Vagina (tissue), 2 donors: ENCODE measurements around the gene RPP14. TPM values are rescaled to one million over a fixed set of nuclear protein-coding genes. Genes with fewer than 3 reads are reported as not detected.

ENCODE experiments used
- DNase-seq, 2 donors: peaks; one replicate each; pipeline ENCODE4 v3.0.0-alpha.2; 2017; ENCODE audit errors: extremely low spot score in 2 of 2
- H3K27ac ChIP-seq: fragments of 200-600 bp; sonication (generic); one replicate; pipeline ENCODE4 v1.5.1; 2019
- H3K27me3 ChIP-seq: fragments of 200-600 bp; sonication (generic); one replicate; pipeline ENCODE4 v1.5.1; 2019
- H3K36me3 ChIP-seq, 2 donors: fragments of 200-600 bp; sonication (generic); one replicate each; pipeline ENCODE4 v1.5.1; 2017 to 2019
- H3K4me1 ChIP-seq: fragments of 200-600 bp; sonication (generic); one replicate; pipeline ENCODE4 v1.5.1; 2019
- H3K4me3 ChIP-seq, 2 donors: fragments of 200-600 bp; sonication (generic); 1 replicate in 1 of 2; 2 replicates in 1 of 2; pipeline ENCODE4 v1.5.1; 2016 to 2019
- H3K9me3 ChIP-seq: fragments of 200-600 bp; sonication (generic); one replicate; pipeline ENCODE4 v1.5.1; 2019
- POLR2A ChIP-seq, 2 donors: fragments of 450-650 bp; IDR thresholded peaks; one replicate each; pipeline ENCODE4 v1.6.1; 2017; ENCODE audit warnings: antibody characterized with exemption in 2 of 2, mild to moderate bottlenecking in 2 of 2, moderate library complexity in 2 of 2
- POLR2AphosphoS5 ChIP-seq, 2 donors: sonication (generic); formaldehyde crosslinking; IDR thresholded peaks; one replicate each; pipeline ENCODE4 v1.9.0; 2017; ENCODE audit warnings: antibody characterized with exemption in 2 of 2, mild to moderate bottlenecking in 2 of 2, low read depth in 1 of 2; ENCODE audit not compliant: insufficient read depth in 1 of 2
- intact Hi-C: fragments of 100-400 bp; cut with DNase I; formaldehyde crosslinking; loops from one replicate; pipeline ENCODE4 v1.15.1; 2023
- total RNA-seq: library from RNA; depleted of rRNA; stranded (reverse); fragments of >200 nt; gene quantifications from one replicate; pipeline ENCODE4 v1.2.3, GENCODE V29; 2016
- TF ChIP-seq, protein P1 (sequence below), 3 experiments: fragments of 450-650 bp in 2 of 3; fragments of 200-600 bp in 1 of 3; sonication (generic) in 1 of 3; IDR thresholded peaks; one replicate each; pipeline ENCODE4 v1.5.1; 2017 to 2019; ENCODE audit warnings: antibody characterized with exemption in 3 of 3, mild to moderate bottlenecking in 2 of 3, moderate library complexity in 2 of 3

Gene RPP14
- total RNA-seq, 1 donor from 2014 or later = 16.9 TPM

DNA sequence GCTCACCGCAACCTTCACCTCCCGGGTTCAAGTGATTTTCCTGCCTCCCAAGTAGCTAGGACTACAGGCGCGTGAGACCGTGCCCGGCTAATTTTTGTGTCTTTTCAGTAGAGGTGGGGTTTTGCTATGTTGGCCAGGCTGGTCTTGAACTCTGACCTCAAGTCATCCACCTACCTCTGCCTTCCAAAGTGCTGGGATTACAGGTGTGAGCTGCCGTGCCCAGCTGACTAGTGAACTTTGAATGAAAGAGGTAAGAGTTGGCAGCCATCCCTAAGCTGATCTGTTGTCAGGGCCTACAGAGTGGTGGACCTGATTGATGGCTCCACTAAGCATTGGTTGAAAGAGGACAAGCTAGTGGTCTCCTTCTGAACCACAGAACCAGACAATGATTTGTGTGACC lies 41.9 kb downstream of the RPP14 start:
- no peak overlapping the region for H3K4me3 ChIP-seq
- no peaks in the 10 kb centered on the region for H3K27me3 ChIP-seq
- DNase-seq = no peak
- no peak overlapping the region for H3K27ac ChIP-seq
- H3K4me1 ChIP-seq = peaks cover 68% of the 10 kb centered on the region
- intact Hi-C loops = no loop called here
- TF ChIP-seq, protein P1, sequence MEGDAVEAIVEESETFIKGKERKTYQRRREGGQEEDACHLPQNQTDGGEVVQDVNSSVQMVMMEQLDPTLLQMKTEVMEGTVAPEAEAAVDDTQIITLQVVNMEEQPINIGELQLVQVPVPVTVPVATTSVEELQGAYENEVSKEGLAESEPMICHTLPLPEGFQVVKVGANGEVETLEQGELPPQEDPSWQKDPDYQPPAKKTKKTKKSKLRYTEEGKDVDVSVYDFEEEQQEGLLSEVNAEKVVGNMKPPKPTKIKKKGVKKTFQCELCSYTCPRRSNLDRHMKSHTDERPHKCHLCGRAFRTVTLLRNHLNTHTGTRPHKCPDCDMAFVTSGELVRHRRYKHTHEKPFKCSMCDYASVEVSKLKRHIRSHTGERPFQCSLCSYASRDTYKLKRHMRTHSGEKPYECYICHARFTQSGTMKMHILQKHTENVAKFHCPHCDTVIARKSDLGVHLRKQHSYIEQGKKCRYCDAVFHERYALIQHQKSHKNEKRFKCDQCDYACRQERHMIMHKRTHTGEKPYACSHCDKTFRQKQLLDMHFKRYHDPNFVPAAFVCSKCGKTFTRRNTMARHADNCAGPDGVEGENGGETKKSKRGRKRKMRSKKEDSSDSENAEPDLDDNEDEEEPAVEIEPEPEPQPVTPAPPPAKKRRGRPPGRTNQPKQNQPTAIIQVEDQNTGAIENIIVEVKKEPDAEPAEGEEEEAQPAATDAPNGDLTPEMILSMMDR (IDR thresholded peaks at IDR 0.05) = no peak
- TF ChIP-seq POLR2AphosphoS5 (IDR thresholded peaks at IDR 0.05; ENCODE audit: insufficient read depth in 1 of 2, low read depth in 1 of 2) (no peak), POLR2A (IDR thresholded peaks at IDR 0.05) (no peak)
- no peaks in the 10 kb centered on the region for H3K9me3 ChIP-seq
- H3K36me3 ChIP-seq = no peaks in the 10 kb centered on the region

DNA sequence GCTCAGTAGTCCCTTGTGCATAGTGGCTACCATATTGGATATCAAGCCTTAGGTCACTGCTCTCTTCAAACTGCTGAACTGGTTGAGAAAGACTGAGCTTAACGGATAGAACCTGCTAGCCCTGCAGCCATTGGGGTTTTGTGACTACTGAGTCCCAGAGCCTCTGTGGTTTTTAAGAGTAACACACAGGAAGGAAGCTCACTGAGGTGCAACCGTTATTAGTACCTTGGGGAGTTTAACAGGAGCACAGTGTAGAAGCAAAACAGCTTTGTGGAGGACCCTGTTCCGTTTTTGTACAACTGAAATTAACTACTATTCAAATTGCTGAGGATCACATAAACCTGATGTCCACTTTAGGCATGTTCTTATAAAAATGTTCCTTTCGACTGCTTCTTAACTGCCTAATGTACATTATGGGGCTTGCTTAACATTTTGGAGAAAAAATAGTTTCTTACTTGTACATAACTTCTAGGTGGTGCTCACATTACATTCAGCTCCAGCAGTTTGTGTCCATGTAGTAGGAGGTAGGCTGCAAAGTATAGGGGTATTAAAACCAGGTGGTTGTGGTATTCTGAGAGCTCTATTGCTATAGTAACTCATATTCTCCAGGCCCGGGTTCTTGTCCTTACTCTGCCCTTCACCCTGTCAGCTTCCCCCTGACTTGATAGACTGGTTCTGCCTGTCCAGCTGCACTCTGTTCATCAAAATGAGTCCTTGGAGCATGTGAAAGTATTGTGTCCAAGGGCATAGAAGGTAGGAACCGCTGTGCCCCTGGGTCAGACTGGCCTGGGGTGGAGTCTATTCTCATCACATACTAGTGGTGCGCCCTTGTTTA lies 44.0 kb downstream of the RPP14 start:
- no peaks in the 10 kb centered on the region for H3K9me3 ChIP-seq
- no peak for DNase-seq
- H3K27me3 ChIP-seq = no peaks in the 10 kb centered on the region
- no peak overlapping the region for H3K27ac ChIP-seq
- H3K4me1 ChIP-seq = peaks cover 51% of the 10 kb centered on the region
- no peaks in the 10 kb centered on the region for H3K36me3 ChIP-seq
- TF ChIP-seq POLR2AphosphoS5 (IDR thresholded peaks at IDR 0.05; ENCODE audit: insufficient read depth in 1 of 2, low read depth in 1 of 2) (no peak), POLR2A (IDR thresholded peaks at IDR 0.05) (no peak)
- TF ChIP-seq, protein P1 (IDR thresholded peaks at IDR 0.05) = no peak
- no peak overlapping the region for H3K4me3 ChIP-seq
- intact Hi-C loops = no loop called here

DNA sequence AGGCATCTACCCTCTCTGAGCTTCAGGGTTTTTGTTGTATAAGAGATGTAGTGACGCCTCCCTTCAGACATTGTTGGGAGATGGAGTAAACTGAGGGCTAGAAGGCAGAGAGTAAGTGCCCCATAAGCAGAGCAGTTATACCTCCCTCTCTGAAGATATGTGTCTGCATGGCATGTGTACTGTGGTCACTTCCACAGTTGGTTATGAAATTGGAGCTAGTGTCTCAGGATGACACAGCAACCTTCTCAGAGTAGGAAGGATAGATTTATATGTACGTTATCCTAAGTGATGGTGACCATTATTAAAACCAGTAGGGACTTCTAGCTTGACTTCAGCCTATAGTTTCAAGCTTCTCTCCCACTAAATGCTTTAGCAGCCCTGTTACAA lies 44.6 kb downstream of the RPP14 start:
- no peak overlapping the region for H3K27ac ChIP-seq
- no peak for DNase-seq
- no peaks in the 10 kb centered on the region for H3K9me3 ChIP-seq
- peaks cover 49% of the 10 kb centered on the region for H3K4me1 ChIP-seq
- H3K36me3 ChIP-seq = no peaks in the 10 kb centered on the region
- no peaks in the 10 kb centered on the region for H3K27me3 ChIP-seq
- intact Hi-C loops = no loop called here
- no peak overlapping the region for H3K4me3 ChIP-seq
- TF ChIP-seq POLR2AphosphoS5 (IDR thresholded peaks at IDR 0.05; ENCODE audit: insufficient read depth in 1 of 2, low read depth in 1 of 2) (no peak), POLR2A (IDR thresholded peaks at IDR 0.05) (no peak)
- TF ChIP-seq, protein P1 (IDR thresholded peaks at IDR 0.05) = no peak

DNA sequence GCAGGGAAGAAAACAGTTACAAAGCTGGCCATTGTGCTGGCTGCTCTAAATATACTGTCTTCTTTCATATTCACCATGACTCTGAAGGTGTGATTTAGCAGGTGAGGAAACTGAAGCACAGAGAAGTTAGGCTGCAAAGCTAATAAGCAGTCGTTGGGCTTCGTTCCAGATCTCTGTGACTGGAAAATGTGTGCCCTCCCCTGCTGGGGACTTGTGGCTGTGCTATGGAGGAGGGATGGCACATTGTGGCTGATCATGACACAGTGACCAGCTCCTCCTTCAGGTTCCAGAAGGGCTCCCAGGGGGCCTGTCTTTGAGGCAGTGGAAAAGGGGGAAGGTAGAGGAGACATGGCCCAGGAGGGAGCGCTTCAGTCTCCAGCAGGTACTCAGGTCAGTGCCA lies 45.9 kb downstream of the RPP14 start:
- Histone ChIP-seq H3K27ac (no peak overlapping the region), H3K4me3 (no peak overlapping the region), H3K4me1 (peaks cover 49% of the 10 kb centered on the region), H3K9me3 (no peaks in the 10 kb centered on the region), H3K27me3 (no peaks in the 10 kb centered on the region), H3K36me3 (no peaks in the 10 kb centered on the region)
- intact Hi-C loops = no loop called here
- TF ChIP-seq POLR2AphosphoS5 (IDR thresholded peaks at IDR 0.05; ENCODE audit: insufficient read depth in 1 of 2, low read depth in 1 of 2) = no peak
- TF ChIP-seq, protein P1 (IDR thresholded peaks at IDR 0.05) = no peak
- no peak for TF ChIP-seq POLR2A (IDR thresholded peaks at IDR 0.05)
- no peak for DNase-seq

DNA sequence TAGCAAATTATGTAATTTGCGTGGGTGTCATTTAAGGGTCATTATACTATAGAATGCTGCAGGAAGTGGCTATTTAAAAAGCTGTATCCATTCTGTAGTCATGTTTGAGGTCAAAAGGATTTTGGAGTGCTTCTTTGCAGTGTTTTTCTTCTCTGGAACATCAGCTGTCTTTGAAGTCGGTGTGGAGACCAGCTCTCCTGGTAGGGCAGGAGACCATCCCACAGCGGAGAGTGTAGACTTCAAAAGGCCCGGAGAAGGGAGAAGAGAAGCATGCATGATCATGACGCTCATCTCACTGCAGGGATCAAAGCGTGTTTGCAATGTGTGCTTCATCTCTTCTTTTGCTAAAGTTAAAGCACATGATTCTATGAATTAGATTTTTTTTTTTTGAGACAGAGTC lies 46.6 kb downstream of the RPP14 start:
- no peak for DNase-seq
- H3K4me1 ChIP-seq = peaks cover 48% of the 10 kb centered on the region

More for the DNA sequence above, 46.6 kb downstream of the RPP14 start:
- H3K4me3 ChIP-seq = no peak overlapping the region
- no peaks in the 10 kb centered on the region for H3K9me3 ChIP-seq
- no peaks in the 10 kb centered on the region for H3K27me3 ChIP-seq
- H3K27ac ChIP-seq = no peak overlapping the region
- H3K36me3 ChIP-seq = no peaks in the 10 kb centered on the region
- intact Hi-C loops = no loop called here
- TF ChIP-seq, protein P1 (IDR thresholded peaks at IDR 0.05) = no peak
- TF ChIP-seq POLR2A (IDR thresholded peaks at IDR 0.05) = no peak
- TF ChIP-seq POLR2AphosphoS5 (IDR thresholded peaks at IDR 0.05; ENCODE audit: insufficient read depth in 1 of 2, low read depth in 1 of 2) = no peak
